NCI-H446 (cell line): ENCODE measurements around the gene GBA2.

Experiments used
- DNase-seq, 2 experiments: peaks; one replicate each; lab custom pipeline; 2025; lab: John Stamatoyannopoulos, UW

Gene GBA2

GRCh38 chr9:35748858-35749514 lies at the start of gene GBA2, which contains the start of gene RGP1:
Gene GBA2, minus strand, starts transcription at chr9:35749228. Its CDS starts 524 bp downstream, at chr9:35748704.
Gene RGP1, plus strand, starts transcription at chr9:35749287. Its CDS starts 469 bp downstream, at chr9:35749756.
- DNase-seq, result peak in 1 of 2 experiments; percentile 65

GRCh38 chr9:35797311-35798109 lies 48.5 kb upstream of the GBA2 start:
- DNase-seq, result no peak

- DNase-seq, result no peak
These were observed 46.7 kb upstream of the GBA2 start for GRCh38 chr9:35795695-35796094.

- DNase-seq, result no peak
These were observed 44.4 kb upstream of the GBA2 start for GRCh38 chr9:35793461-35793860.

GRCh38 chr9:35792826-35793225 lies 43.8 kb upstream of the GBA2 start:
- no peak for DNase-seq

GRCh38 chr9:35792024-35792813 lies 43.2 kb upstream of the GBA2 start:
- DNase-seq, result no peak

GRCh38 chr9:35791297-35791921 lies 42.4 kb upstream of the GBA2 start, which contains the start of gene NPR2:
Gene NPR2, plus strand, starts transcription at chr9:35791591. Its CDS starts 818 bp downstream, at chr9:35792409.
- no peak for DNase-seq

GRCh38 chr9:35790385-35791296 lies 41.6 kb upstream of the GBA2 start:
- DNase-seq, result peak; percentile 74 to 84

- DNase-seq, result no peak
These were observed 41.0 kb upstream of the GBA2 start for GRCh38 chr9:35790025-35790384.

- no peak for DNase-seq
These were observed 40.5 kb upstream of the GBA2 start for GRCh38 chr9:35789541-35789940.

- no peak for DNase-seq
These were observed 34.4 kb upstream of the GBA2 start for GRCh38 chr9:35783418-35783817.

GRCh38 chr9:35781066-35781465 lies 32.0 kb upstream of the GBA2 start:
- DNase-seq, result no peak

- no peak for DNase-seq
These were observed 29.5 kb upstream of the GBA2 start for GRCh38 chr9:35778496-35778895.

GRCh38 chr9:35776018-35776417 lies 27.0 kb upstream of the GBA2 start:
- no peak for DNase-seq

GRCh38 chr9:35774907-35775635 lies 26.0 kb upstream of the GBA2 start:
- peak in 1 of 2 experiments; percentile 62 for DNase-seq

- DNase-seq, result no peak
These were observed 22.9 kb upstream of the GBA2 start for GRCh38 chr9:35771943-35772342.

GRCh38 chr9:35771534-35771933 lies 22.5 kb upstream of the GBA2 start:
- peak in 1 of 2 experiments; percentile 54 for DNase-seq

GRCh38 chr9:35771075-35771433 lies 22.0 kb upstream of the GBA2 start:
- DNase-seq, result peak in 1 of 2 experiments; percentile 21

GRCh38 chr9:35769763-35770162 lies 20.7 kb upstream of the GBA2 start:
- no peak for DNase-seq

- DNase-seq, result no peak
These were observed 18.4 kb upstream of the GBA2 start for GRCh38 chr9:35767458-35767857.
